ENCODE measurements around the gene TMEM82.

GRCh38 chr1:15739259-15739658 lies 3.0 kb upstream of the TMEM82 start:
- TF ChIP-seq CTCF (conservative IDR thresholded peaks at IDR 0.05; ENCODE audit: low read depth in 2 of 2) (no peak), POLR2AphosphoS5 (IDR thresholded peaks at IDR 0.05; ENCODE audit: low read depth) (no peak), NANOG (IDR thresholded peaks at IDR 0.05; ENCODE audit: borderline replicate concordance) (no peak), CREB1 (CRISPR knock-in tag; IDR thresholded peaks at IDR 0.05; ENCODE audit: low read depth) (no peak), EZH2 (IDR thresholded peaks at IDR 0.05; ENCODE audit: low read depth, unreplicated experiment) (no peak), EZH2phosphoT487 (IDR thresholded peaks at IDR 0.05; ENCODE audit: unreplicated experiment) (no peak), ETS1 (IDR thresholded peaks at IDR 0.05) (no peak)
- TF ChIP-seq, protein P1, sequence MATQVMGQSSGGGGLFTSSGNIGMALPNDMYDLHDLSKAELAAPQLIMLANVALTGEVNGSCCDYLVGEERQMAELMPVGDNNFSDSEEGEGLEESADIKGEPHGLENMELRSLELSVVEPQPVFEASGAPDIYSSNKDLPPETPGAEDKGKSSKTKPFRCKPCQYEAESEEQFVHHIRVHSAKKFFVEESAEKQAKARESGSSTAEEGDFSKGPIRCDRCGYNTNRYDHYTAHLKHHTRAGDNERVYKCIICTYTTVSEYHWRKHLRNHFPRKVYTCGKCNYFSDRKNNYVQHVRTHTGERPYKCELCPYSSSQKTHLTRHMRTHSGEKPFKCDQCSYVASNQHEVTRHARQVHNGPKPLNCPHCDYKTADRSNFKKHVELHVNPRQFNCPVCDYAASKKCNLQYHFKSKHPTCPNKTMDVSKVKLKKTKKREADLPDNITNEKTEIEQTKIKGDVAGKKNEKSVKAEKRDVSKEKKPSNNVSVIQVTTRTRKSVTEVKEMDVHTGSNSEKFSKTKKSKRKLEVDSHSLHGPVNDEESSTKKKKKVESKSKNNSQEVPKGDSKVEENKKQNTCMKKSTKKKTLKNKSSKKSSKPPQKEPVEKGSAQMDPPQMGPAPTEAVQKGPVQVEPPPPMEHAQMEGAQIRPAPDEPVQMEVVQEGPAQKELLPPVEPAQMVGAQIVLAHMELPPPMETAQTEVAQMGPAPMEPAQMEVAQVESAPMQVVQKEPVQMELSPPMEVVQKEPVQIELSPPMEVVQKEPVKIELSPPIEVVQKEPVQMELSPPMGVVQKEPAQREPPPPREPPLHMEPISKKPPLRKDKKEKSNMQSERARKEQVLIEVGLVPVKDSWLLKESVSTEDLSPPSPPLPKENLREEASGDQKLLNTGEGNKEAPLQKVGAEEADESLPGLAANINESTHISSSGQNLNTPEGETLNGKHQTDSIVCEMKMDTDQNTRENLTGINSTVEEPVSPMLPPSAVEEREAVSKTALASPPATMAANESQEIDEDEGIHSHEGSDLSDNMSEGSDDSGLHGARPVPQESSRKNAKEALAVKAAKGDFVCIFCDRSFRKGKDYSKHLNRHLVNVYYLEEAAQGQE (IDR thresholded peaks at IDR 0.05; ENCODE audit: unreplicated experiment), result no peak

Data from GM23338 (cell line).